ENCODE data around the gene SPON1. TPM values are rescaled to one million over a fixed set of nuclear protein-coding genes. Genes with fewer than 3 reads are reported as not detected.

SPON1 gene
- total RNA-seq, 1 donor from 2014 or later, result 13.2 TPM

DNA sequence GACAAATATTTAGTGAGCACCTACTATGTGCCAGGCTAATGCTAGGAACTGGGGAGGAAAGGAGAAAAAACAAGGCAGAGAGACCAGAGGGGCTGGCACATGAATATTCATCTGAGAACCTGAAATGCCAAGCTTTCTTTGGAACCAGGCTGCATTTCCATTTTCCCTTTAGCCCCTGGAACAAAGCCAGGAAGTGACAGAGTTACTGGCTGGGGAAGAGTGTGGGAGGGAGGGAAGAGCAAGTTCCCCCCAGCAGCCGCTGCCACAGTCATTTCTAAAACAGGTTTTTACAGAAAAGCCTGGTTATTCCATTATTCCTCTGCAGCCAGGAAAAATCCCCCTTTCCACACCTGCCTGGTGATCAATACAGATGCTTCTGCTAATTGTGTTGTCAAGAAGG lies 97.0 kb downstream of the SPON1 start:
- H3K9me3 Mint-ChIP-seq, result no peaks in the 10 kb centered on the region
- no peak overlapping the region for H3K27ac Mint-ChIP-seq (ENCODE audit: unreplicated experiment)
- peaks cover 4% of the 10 kb centered on the region for H3K27me3 Mint-ChIP-seq (ENCODE audit: low read depth)
- H3K4me3 Mint-ChIP-seq, result no peak overlapping the region
- H3K4me1 Mint-ChIP-seq, result no peaks in the 10 kb centered on the region
- no peak for DNase-seq (ENCODE audit: low read depth, low spot score)
- no peaks in the 10 kb centered on the region for H3K36me3 Mint-ChIP-seq (ENCODE audit: low read depth)
- TF ChIP-seq, protein P1, sequence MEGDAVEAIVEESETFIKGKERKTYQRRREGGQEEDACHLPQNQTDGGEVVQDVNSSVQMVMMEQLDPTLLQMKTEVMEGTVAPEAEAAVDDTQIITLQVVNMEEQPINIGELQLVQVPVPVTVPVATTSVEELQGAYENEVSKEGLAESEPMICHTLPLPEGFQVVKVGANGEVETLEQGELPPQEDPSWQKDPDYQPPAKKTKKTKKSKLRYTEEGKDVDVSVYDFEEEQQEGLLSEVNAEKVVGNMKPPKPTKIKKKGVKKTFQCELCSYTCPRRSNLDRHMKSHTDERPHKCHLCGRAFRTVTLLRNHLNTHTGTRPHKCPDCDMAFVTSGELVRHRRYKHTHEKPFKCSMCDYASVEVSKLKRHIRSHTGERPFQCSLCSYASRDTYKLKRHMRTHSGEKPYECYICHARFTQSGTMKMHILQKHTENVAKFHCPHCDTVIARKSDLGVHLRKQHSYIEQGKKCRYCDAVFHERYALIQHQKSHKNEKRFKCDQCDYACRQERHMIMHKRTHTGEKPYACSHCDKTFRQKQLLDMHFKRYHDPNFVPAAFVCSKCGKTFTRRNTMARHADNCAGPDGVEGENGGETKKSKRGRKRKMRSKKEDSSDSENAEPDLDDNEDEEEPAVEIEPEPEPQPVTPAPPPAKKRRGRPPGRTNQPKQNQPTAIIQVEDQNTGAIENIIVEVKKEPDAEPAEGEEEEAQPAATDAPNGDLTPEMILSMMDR (conservative IDR thresholded peaks at IDR 0.05), result no peak

DNA sequence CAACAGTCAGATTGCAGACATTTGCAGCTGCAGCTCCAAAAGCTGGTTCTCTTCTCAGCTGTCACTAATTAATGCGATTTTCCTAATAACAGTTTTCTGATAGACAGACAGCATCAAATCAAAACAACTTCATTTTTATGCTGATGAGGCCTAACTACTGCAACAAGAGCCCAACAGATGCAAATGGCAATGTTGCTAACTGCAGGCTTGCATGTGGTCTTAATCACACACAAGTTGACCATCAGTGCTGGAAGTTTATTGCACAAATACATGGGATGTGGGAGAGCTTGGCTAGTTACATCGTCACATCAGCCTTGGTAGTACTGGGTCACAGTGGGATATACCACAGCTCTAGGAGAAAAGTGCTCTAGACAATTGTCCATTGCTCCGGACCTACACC lies 99.2 kb downstream of the SPON1 start:
- Mint-ChIP-seq H3K36me3 (ENCODE audit: low read depth) (no peaks in the 10 kb centered on the region), H3K9me3 (no peaks in the 10 kb centered on the region), H3K27me3 (ENCODE audit: low read depth) (peaks cover 4% of the 10 kb centered on the region), H3K27ac (ENCODE audit: unreplicated experiment) (no peak overlapping the region), H3K4me3 (no peak overlapping the region), H3K4me1 (no peaks in the 10 kb centered on the region)
- TF ChIP-seq, protein P1 (conservative IDR thresholded peaks at IDR 0.05), result no peak
- no peak for DNase-seq (ENCODE audit: low read depth, low spot score)

DNA sequence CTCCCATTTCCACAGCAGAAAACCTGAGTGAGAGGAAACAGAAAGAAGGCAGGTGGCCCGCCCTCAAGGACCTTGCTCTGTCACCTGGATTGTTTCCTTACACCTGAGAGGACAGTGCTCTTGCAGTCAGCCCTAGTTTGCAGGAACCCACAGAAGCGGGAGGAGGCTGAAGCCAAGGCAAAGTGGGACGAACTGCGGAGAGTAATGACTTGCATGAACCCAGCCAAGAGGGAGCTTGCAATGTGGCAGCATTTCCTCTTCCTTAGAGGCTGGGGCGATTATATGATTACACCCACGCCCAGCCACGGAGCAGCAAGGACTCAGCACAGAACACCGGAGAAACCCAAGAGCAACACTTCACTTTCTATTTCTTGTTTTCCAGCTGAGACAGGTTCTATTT lies 102.6 kb downstream of the SPON1 start:
- H3K4me3 Mint-ChIP-seq, result no peak overlapping the region
- H3K27me3 Mint-ChIP-seq (ENCODE audit: low read depth), result peaks cover 4% of the 10 kb centered on the region
- H3K9me3 Mint-ChIP-seq, result peaks cover 3% of the 10 kb centered on the region
- no peak for DNase-seq (ENCODE audit: low read depth, low spot score)
- TF ChIP-seq, protein P1 (conservative IDR thresholded peaks at IDR 0.05), result no peak
- no peaks in the 10 kb centered on the region for H3K36me3 Mint-ChIP-seq (ENCODE audit: low read depth)
- no peak overlapping the region for H3K27ac Mint-ChIP-seq (ENCODE audit: unreplicated experiment)
- no peaks in the 10 kb centered on the region for H3K4me1 Mint-ChIP-seq

DNA sequence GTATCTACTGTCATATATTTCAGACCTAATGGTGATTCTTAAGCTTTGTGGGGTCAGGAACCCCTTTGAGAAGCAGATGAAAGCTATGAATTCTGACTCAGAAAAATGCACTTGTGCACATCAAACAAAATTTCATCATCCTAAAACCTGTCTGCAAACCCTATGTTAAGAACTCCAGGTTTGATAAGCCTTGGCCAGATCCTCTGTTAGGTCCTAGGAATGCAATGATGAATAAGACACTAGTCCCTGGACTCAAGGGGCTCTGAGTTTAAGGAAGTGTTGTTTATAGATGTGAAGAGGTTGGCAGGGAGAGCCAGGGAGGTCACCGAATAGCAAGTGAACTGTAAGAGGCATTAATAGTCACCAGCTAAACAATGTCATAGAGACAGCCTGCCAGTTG lies 103.2 kb downstream of the SPON1 start:
- DNase-seq (ENCODE audit: low read depth, low spot score), result no peak
- Mint-ChIP-seq H3K27ac (ENCODE audit: unreplicated experiment) (no peak overlapping the region), H3K36me3 (ENCODE audit: low read depth) (no peaks in the 10 kb centered on the region), H3K4me1 (no peaks in the 10 kb centered on the region), H3K27me3 (ENCODE audit: low read depth) (peaks cover 4% of the 10 kb centered on the region), H3K9me3 (peaks cover 5% of the 10 kb centered on the region), H3K4me3 (no peak overlapping the region)
- TF ChIP-seq, protein P1 (conservative IDR thresholded peaks at IDR 0.05), result no peak

DNA sequence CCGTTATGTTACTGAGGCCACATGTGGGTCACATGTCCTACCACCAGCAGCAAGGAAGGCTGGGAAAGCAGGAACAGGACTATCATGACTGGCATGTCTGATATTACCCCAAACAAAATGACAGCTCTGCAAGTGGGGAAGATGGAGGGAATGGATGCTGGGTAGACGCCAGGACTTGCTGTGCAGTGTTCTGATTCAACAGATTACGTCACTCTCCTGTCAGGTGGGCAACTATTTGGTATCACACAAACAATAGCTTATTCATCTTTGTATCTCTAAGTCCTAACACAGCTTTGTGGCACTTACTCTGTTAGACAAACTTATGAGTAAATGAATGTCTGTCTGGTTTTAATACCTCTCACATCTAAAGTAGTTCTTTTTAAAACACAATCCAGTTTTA lies 105.2 kb downstream of the SPON1 start:
- H3K4me1 Mint-ChIP-seq, result no peaks in the 10 kb centered on the region
- TF ChIP-seq, protein P1 (conservative IDR thresholded peaks at IDR 0.05), result no peak
- DNase-seq (ENCODE audit: low read depth, low spot score), result no peak
- H3K27ac Mint-ChIP-seq (ENCODE audit: unreplicated experiment), result no peak overlapping the region
- no peak overlapping the region for H3K4me3 Mint-ChIP-seq
- peaks cover 5% of the 10 kb centered on the region for H3K9me3 Mint-ChIP-seq
- peaks cover 4% of the 10 kb centered on the region for H3K27me3 Mint-ChIP-seq (ENCODE audit: low read depth)
- no peaks in the 10 kb centered on the region for H3K36me3 Mint-ChIP-seq (ENCODE audit: low read depth)

DNA sequence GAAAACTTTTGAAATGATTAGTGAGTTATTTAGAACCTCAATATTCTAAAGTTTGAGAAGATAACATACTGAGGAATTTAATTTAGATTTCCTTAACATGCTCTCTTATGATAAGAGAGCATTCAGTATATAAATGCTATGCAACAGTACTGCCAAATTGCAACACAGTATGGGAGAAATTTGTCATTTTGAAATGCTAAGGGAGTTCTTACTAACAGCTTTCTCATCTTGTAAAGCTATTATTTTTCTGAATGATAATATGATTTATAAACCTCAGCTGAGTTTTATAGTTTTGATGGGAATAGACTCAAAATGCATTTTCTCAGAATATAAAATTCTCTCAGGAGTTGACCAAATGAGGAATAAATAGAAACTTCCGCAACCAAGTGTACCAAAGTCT lies 108.4 kb downstream of the SPON1 start:
- Mint-ChIP-seq H3K4me3 (no peak overlapping the region), H3K36me3 (ENCODE audit: low read depth) (no peaks in the 10 kb centered on the region), H3K27ac (ENCODE audit: unreplicated experiment) (no peak overlapping the region), H3K4me1 (peaks cover 4% of the 10 kb centered on the region), H3K9me3 (peaks cover 5% of the 10 kb centered on the region), H3K27me3 (ENCODE audit: low read depth) (no peaks in the 10 kb centered on the region)
- TF ChIP-seq, protein P1 (conservative IDR thresholded peaks at IDR 0.05), result no peak
- DNase-seq (ENCODE audit: low read depth, low spot score), result no peak

Data from neural crest cell (in vitro differentiated cells).